GM12878 (cell line): Measurements from ENCODE around the gene COL5A1. TPM values are rescaled to one million over a fixed set of nuclear protein-coding genes. Genes with fewer than 3 reads are reported as not detected.

Experiments
- ATAC-seq: fragments of 200-7000 bp; cut with Tn5 transposase; 3 replicates; pipeline ENCODE4 v1.9.1; 2020; ENCODE audit warnings: mild to moderate bottlenecking, moderate library complexity
- BruUV-seq: library from RNA; stranded (reverse); fragments of 400-500 nt; replicated peaks from 2 replicates; lab custom pipeline; 2021; lab: Mats Ljungman, UMichigan
- CTCF ChIA-PET: fragments of 300-600 bp; sonication (Branson Sonifier 250); formaldehyde crosslinking; extraction: SDS; loops from one replicate; lab custom pipeline; 2021; ENCODE audit warnings: inconsistent platforms; lab: Yijun Ruan, JAX
- POLR2A ChIA-PET: fragments of 350-600 bp; formaldehyde crosslinking; extraction: SDS; loops from one replicate; lab custom pipeline; 2021; ENCODE audit warnings: inconsistent platforms; lab: Charles Lee
- RAD21 ChIA-PET: fragments of 300-600 bp; sonication (Branson Sonifier 250); formaldehyde crosslinking; loops from one replicate; lab custom pipeline; 2023; ENCODE audit warnings: antibody characterized with exemption; ENCODE audit not compliant: unreplicated experiment; lab: Charles Lee
- SMC1A ChIA-PET: fragments of 300-600 bp; sonication (Branson Sonifier 250); formaldehyde crosslinking; loops from one replicate; lab custom pipeline; 2023; ENCODE audit not compliant: unreplicated experiment, uncharacterized antibody; lab: Charles Lee
- DNase-seq: peaks from one replicate; pipeline ENCODE4 v3.0.0-alpha.2; 2011; ENCODE audit warnings: low read depth, low spot score
- FAIRE-seq: peaks from 3 replicates; lab custom pipeline; 2011; peaks lifted over from hg19 to GRCh38; lab: Jason Lieb, UNC
- H2AFZ ChIP-seq: 2 replicates; pipeline ENCODE4 v1.6.0; 2011; ENCODE audit warnings: low read depth, low read length, control low read depth; ENCODE audit not compliant: control insufficient read depth
- H3K27ac ChIP-seq: 2 replicates; pipeline ENCODE4 v1.5.1; 2011; ENCODE audit warnings: control low read depth; ENCODE audit not compliant: control insufficient read depth, insufficient read depth
- H3K27me3 ChIP-seq, 2 experiments: replicated peaks in 1 of 2; 2 replicates each; pipeline versions ENCODE4 v1.6.0 to v1.6.1; 2011; ENCODE audit warnings: low read length in 1 of 2; ENCODE audit not compliant: control insufficient read depth in 2 of 2, insufficient read depth in 2 of 2
- H3K36me3 ChIP-seq, 2 experiments: 2 replicates each; pipeline ENCODE4 v1.5.1; 2011; ENCODE audit warnings: low read length in 1 of 2; ENCODE audit not compliant: control insufficient read depth in 2 of 2, insufficient read depth in 2 of 2
- H3K4me1 ChIP-seq: 2 replicates; pipeline ENCODE4 v1.6.1; 2011; ENCODE audit warnings: mild to moderate bottlenecking, low read length, moderate library complexity, mixed read lengths; ENCODE audit not compliant: control insufficient read depth, insufficient read depth
- H3K4me2 ChIP-seq: 2 replicates; pipeline ENCODE4 v1.6.0; 2011; ENCODE audit warnings: control low read depth; ENCODE audit not compliant: control insufficient read depth, insufficient read depth
- H3K4me3 ChIP-seq: fragments of 200-600 bp; sonication (generic); 2 replicates; pipeline ENCODE4 v1.5.1; 2016
- H3K79me2 ChIP-seq: 2 replicates; pipeline ENCODE4 v1.6.0; 2011; ENCODE audit warnings: low read length; ENCODE audit not compliant: control insufficient read depth, insufficient read depth
- H3K9ac ChIP-seq: 2 replicates; pipeline ENCODE4 v1.8.0; 2011; ENCODE audit warnings: low read length, control low read depth, mixed read lengths; ENCODE audit not compliant: control insufficient read depth, insufficient read depth
- H3K9me3 ChIP-seq: replicated peaks from 3 replicates; pipeline ENCODE4 v1.5.1; 2011; ENCODE audit warnings: mild to moderate bottlenecking, low read length; ENCODE audit not compliant: control insufficient read depth, insufficient read depth
- H4K20me1 ChIP-seq: 2 replicates; pipeline ENCODE4 v1.6.0; 2011; ENCODE audit not compliant: control insufficient read depth, insufficient read depth
- ASH2L ChIP-seq: fragments of 300-600, 200-600 bp; sonication (generic); IDR thresholded peaks from 2 replicates; pipeline ENCODE4 v1.6.1; 2017; ENCODE audit warnings: low read depth, mild to moderate bottlenecking, borderline replicate concordance
- BCL11A ChIP-seq: IDR thresholded peaks from 2 replicates; pipeline ENCODE4 v1.6.1; 2011; ENCODE audit warnings: low read depth, low read length
- EZH2 ChIP-seq: IDR thresholded peaks from 2 replicates; pipeline ENCODE4 v1.6.1; 2012; ENCODE audit warnings: low read depth, mild to moderate bottlenecking, control low read depth, inconsistent platforms, low read length, borderline replicate concordance; ENCODE audit not compliant: control insufficient read depth
- HDAC6 ChIP-seq: fragments of 200-600 bp; sonication (generic); IDR thresholded peaks from one replicate; pipeline ENCODE4 v1.8.0; 2017; ENCODE audit warnings: antibody characterized with exemption; ENCODE audit not compliant: unreplicated experiment
- HDGF ChIP-seq: fragments of 450-650 bp; IDR thresholded peaks from 2 replicates; pipeline ENCODE4 v1.6.1; 2016; ENCODE audit warnings: antibody characterized with exemption
- IKZF2 ChIP-seq, 2 experiments: fragments of 450-650 bp; IDR thresholded peaks; 2 replicates each; pipeline ENCODE4 v1.6.1; 2017; ENCODE audit warnings: mild to moderate bottlenecking in 2 of 2, moderate library complexity in 2 of 2
- JUND ChIP-seq: IDR thresholded peaks from 2 replicates; pipeline ENCODE4 v1.6.1; 2012; ENCODE audit warnings: low read depth, mild to moderate bottlenecking, low read length, improper control_type of control experiment, moderate library complexity
- POLR2A ChIP-seq: IDR thresholded peaks from 2 replicates; pipeline ENCODE4 v1.6.1; 2011; ENCODE audit warnings: low read depth, mild to moderate bottlenecking, low read length
- RELA ChIP-seq: fragments of 450-650 bp; IDR thresholded peaks from 2 replicates; pipeline ENCODE4 v1.8.0; 2014; ENCODE audit warnings: borderline replicate concordance; ENCODE audit not compliant: partially characterized antibody
- RELB ChIP-seq: fragments of 450-650 bp; IDR thresholded peaks from 2 replicates; pipeline ENCODE4 v1.6.1; 2017; ENCODE audit warnings: low read depth, mild to moderate bottlenecking, moderate library complexity
- RUNX3 ChIP-seq: IDR thresholded peaks from 2 replicates; pipeline ENCODE4 v1.6.1; 2012; ENCODE audit warnings: low read length, inconsistent platforms
- SUZ12 ChIP-seq: fragments of 200-600 bp; sonication (generic); IDR thresholded peaks from one replicate; pipeline ENCODE4 v1.6.1; 2018; ENCODE audit warnings: antibody characterized with exemption, mild to moderate bottlenecking; ENCODE audit not compliant: unreplicated experiment
- TARDBP ChIP-seq: IDR thresholded peaks from 2 replicates; pipeline ENCODE4 v1.6.1; 2016; ENCODE audit warnings: borderline replicate concordance
- TBL1XR1 ChIP-seq: IDR thresholded peaks from 2 replicates; pipeline ENCODE4 v1.6.1; 2012; ENCODE audit warnings: low read depth, low read length, improper control_type of control experiment
- USF2 ChIP-seq: IDR thresholded peaks from 2 replicates; pipeline ENCODE4 v1.6.1; 2011; ENCODE audit warnings: low read depth, low read length, improper control_type of control experiment, borderline replicate concordance
- WRNIP1 ChIP-seq: IDR thresholded peaks from 2 replicates; pipeline ENCODE4 v1.6.1; 2011; ENCODE audit warnings: low read depth, low read length, improper control_type of control experiment, borderline replicate concordance
- ZBED1 ChIP-seq: IDR thresholded peaks from 2 replicates; pipeline ENCODE4 v1.6.1; 2016; ENCODE audit warnings: borderline replicate concordance
- WGBS: methylation state at CpG from one replicate; pipeline ENCODE4 v1.1.6; 2016; ENCODE audit warnings: low lambda C conversion rate; ENCODE audit not compliant: insufficient replicate concordance, insufficient coverage; ENCODE audit errors: missing lambda C conversion rate; 5-methylcytosine and 5-hydroxymethylcytosine counted together
- in situ Hi-C: fragments of 300-500 bp; cut with MboI; formaldehyde crosslinking; loops from 9 replicates; pipeline ENCODE4 v1.14.3; 2018; ENCODE audit warnings: mixed read lengths
- intact Hi-C: fragments of 100-400 bp; cut with micrococcal nuclease; formaldehyde crosslinking; loops from one replicate; pipeline ENCODE4 v1.14.2; 2022; ENCODE audit not compliant: unreplicated experiment
- polyA plus RNA-seq, 11 experiments: library from polyadenylated mRNA; depleted of rRNA in 4 of 11; unstranded in 6 of 11; stranded (reverse) in 5 of 11; fragments of >200 nt; fragmentation: Nextera tagmentation in 4 of 11; fragmentation: Illumina TruSeq in 1 of 11; extraction: Ambion mirVana in 4 of 11; extraction: Trizol in 1 of 11; gene quantifications; 1 replicate in 1 of 11; 2 replicates in 10 of 11; pipeline versions ENCODE4 v1.2.1 to v1.2.3, GENCODE V29; 2011 to 2016; ENCODE audit warnings: inconsistent platforms in 2 of 11, missing spikeins in 2 of 11, low read depth in 1 of 11
- total RNA-seq, 4 experiments: library from RNA; depleted of rRNA in 3 of 4; stranded (reverse); fragments of >200 nt in 3 of 4; fragmentation: Illumina TruSeq in 1 of 4; extraction: Trizol in 1 of 4; gene quantifications; 2 replicates each; pipeline versions ENCODE4 v1.2.1 to v1.2.3, GENCODE V29; 2013 to 2021

COL5A1 gene
- total and polyA plus RNA-seq, 10 of the 15 experiments (the other 5 are each of a cell fraction or from before 2014, with no cell fraction given): under 0.01 to 0.15 (median 0.13) TPM; not detected in 4

DNA sequence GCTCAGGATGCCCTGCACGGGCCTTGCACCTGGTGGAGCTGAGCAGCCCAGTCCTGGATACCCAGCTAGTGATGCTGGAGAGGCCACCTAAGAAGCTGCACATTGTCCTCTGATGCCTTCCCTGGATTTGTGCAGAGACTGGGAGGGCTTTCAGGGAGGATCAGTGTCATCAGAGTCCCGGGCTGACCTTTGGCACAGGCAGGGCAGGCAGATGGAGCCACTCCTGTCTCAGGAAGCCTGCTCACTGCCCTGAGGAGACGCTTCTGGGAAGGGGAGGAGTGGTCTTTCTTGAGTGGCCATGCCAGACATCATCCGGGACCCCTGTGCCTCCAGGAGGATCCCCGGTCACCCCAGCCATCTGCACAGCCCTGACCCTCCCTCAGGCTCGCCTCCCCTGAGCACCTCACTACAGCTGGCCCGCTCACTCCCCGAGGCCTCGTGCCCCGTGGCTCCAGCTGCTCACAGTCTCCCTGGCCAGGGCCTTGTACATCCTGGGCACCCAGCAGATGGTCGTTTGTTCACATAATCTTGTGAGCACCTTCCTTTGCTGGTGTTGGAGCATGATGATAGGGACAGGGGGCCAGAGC lies 191.8 kb downstream of the COL5A1 start:
- intact Hi-C loops (no loop called here), in situ Hi-C loops (no loop called here)
- TF ChIP-seq WRNIP1 (no peak), SUZ12 (no peak), RELB (no peak), IKZF2 (IDR thresholded peaks at IDR 0.05) (no peak), JUND (no peak), ASH2L (no peak), USF2 (no peak), TBL1XR1 (no peak), BCL11A (no peak), TARDBP (no peak), RUNX3 (no peak), POLR2A (no peak), RELA (no peak), ZBED1 (no peak), EZH2 (no peak), HDAC6 (no peak), HDGF (no peak)
- ATAC-seq (no peak), FAIRE-seq (no peak), DNase-seq (no peak)
- Histone ChIP-seq H3K9me3 (no peaks in the 10 kb centered on the region), H2AFZ (no peak overlapping the region), H3K4me3 (no peak overlapping the region), H3K27ac (no peak overlapping the region), H3K27me3 (no peaks in the 10 kb centered on the region; a peak in 1 of 4 replicates), H3K4me2 (no peak overlapping the region), H4K20me1 (no peaks in the 10 kb centered on the region), H3K79me2 (no peaks in the 10 kb centered on the region), H3K4me1 (no peaks in the 10 kb centered on the region), H3K36me3 (no peaks in the 10 kb centered on the region), H3K9ac (no peak overlapping the region)
- CTCF ChIA-PET: no interaction called here
- WGBS: 23% methylated on average over 11 of the region's 11 CpGs
- RAD21 ChIA-PET: no interaction called here
- POLR2A ChIA-PET: no interaction called here
- SMC1A ChIA-PET: no interaction called here
- BruUV-seq: no TSS peak
